ENCODE results near the gene GGT6.

Gene GGT6

DNA sequence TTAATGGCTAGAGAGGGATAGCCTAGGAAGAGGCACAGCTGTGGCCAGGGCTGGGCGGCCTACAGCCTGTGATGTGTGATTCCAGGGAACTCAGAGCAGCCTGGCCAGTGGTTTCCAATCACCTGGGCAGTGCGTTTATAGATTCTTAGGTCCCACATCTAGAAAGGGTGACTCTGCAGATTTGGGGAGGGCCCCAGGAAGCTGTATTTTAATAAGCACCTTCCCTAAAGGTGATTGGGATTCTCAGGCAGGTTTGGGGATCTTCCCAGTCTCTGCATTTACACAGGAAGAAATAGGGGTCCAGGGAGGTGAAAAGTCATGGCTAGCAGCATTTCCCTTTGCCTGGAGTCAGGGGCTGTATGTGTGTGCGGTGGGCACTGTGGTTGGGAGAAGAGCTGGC is 52.2 kb downstream of the GGT6 start:
- no peaks in the 10 kb centered on the region for H3K9me3 ChIP-seq (ENCODE audit: control insufficient read depth, insufficient read depth, low read length)
- no peaks in the 10 kb centered on the region for H3K36me3 ChIP-seq (ENCODE audit: control insufficient read depth, insufficient read depth, low read length)
- H3K4me3 ChIP-seq (ENCODE audit: low read depth, low read length), result no peak overlapping the region
- no peaks in the 10 kb centered on the region for H3K4me1 ChIP-seq (ENCODE audit: control insufficient read depth, insufficient read depth, low read length)
- no peaks in the 10 kb centered on the region for H3K27me3 ChIP-seq (ENCODE audit: control insufficient read depth, insufficient read depth, low read length)
- no peak overlapping the region for H3K9ac ChIP-seq (ENCODE audit: low read depth, low read length)
- no peak overlapping the region for H3K27ac ChIP-seq (ENCODE audit: low read depth, low read length)

DNA sequence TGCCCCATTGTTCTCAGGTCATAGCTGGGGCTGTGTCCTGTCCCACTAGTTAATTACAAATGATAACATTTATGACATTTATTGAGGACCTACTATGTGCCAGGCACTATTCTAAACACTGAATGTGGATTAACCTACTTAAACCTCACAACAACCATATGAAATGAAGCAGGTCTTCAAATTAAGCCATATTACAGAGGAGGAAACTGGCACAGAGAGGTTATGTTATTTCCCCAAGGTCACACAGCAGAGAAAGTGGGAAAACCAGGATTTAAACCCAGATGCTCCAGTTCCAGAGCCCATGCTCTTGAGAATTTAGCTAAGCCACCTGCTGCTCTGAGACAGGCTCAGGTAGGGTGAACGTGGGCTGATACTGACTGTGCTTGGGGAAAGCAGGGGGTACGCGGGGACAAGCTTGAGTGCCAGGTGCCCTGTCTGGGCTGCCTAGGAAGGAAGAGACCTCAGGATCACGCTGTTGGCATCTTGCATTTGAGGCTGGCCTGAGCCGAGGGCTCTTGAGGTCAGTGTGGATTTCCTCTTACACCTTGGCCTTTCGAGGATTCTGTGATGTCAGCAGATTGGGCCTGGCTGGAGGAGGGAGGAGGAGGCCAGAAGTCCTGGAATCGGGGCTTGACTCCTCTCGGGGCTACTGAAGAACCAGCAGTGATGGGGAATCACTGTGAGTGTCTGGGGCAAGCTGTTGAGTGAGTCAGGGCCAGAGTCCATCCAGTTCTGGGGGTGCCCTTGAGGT is 52.8 kb downstream of the GGT6 start:
- Histone ChIP-seq H3K27ac (ENCODE audit: low read depth, low read length) (no peak overlapping the region), H3K27me3 (ENCODE audit: control insufficient read depth, insufficient read depth, low read length) (no peaks in the 10 kb centered on the region)

More for the DNA sequence above, 52.8 kb downstream of the GGT6 start:
- H3K9ac ChIP-seq (ENCODE audit: low read depth, low read length), result no peak overlapping the region
- H3K9me3 ChIP-seq (ENCODE audit: control insufficient read depth, insufficient read depth, low read length), result no peaks in the 10 kb centered on the region
- no peaks in the 10 kb centered on the region for H3K36me3 ChIP-seq (ENCODE audit: control insufficient read depth, insufficient read depth, low read length)
- H3K4me1 ChIP-seq (ENCODE audit: control insufficient read depth, insufficient read depth, low read length), result no peaks in the 10 kb centered on the region
- H3K4me3 ChIP-seq (ENCODE audit: low read depth, low read length), result no peak overlapping the region

All from HUES48 (cell line).